HCT116 (cell line): ENCODE data around the gene UAP1L1. TPM values are rescaled to one million over a fixed set of nuclear protein-coding genes. Genes with fewer than 3 reads are reported as not detected.
"Not testable (repeated sequence)": the region's sequence is repeated elsewhere in the genome, so short reads cannot be mapped to it uniquely, and the experiment has no call there.

ENCODE experiments used
- ATAC-seq: fragments of 200-7000 bp; cut with Tn5 transposase; 2 replicates; pipeline ENCODE4 v1.9.1; 2020; ENCODE audit warnings: mild to moderate bottlenecking, moderate library complexity
- BruUV-seq: library from RNA; stranded (reverse); fragments of 400-500 nt; replicated peaks from 2 replicates; lab custom pipeline; 2021; lab: Mats Ljungman, UMichigan
- CTCF ChIA-PET: fragments of 300-600 bp; sonication (Branson Sonifier 250); formaldehyde crosslinking; loops from one replicate; lab custom pipeline; 2021; ENCODE audit warnings: antibody characterized with exemption; lab: Charles Lee
- POLR2A ChIA-PET: fragments of 300-600, 350-600 bp; sonication (Branson Sonifier 250); formaldehyde crosslinking; loops from one replicate; lab custom pipeline; 2021; ENCODE audit warnings: antibody characterized with exemption; lab: Charles Lee
- RAD21 ChIA-PET, 2 experiments: fragments of 300-600 bp; sonication (Branson Sonifier 250); formaldehyde crosslinking; loops; one replicate each; lab custom pipeline; 2023; ENCODE audit warnings: low total read pairs in 2 of 2; ENCODE audit not compliant: uncharacterized antibody in 2 of 2, unreplicated experiment in 2 of 2, low non-redundant PET in 1 of 2; lab: Charles Lee
- DNase-seq: peaks from one replicate; pipeline ENCODE4 v3.0.0-alpha.2; 2010; ENCODE audit warnings: low read depth, low spot score
- H2AFZ ChIP-seq: fragments of 200-600 bp; shearing (Covaris generic), sonication (generic); 2 replicates; pipeline ENCODE4 v1.6.1; 2017; ENCODE audit warnings: low read depth, mixed run types, mixed read lengths, antibody characterized with exemption, low read length; ENCODE audit not compliant: poor library complexity, severe bottlenecking
- H3K27ac ChIP-seq: 2 replicates; pipeline ENCODE4 v1.5.1; 2012; ENCODE audit warnings: low read depth, low read length
- H3K27me3 ChIP-seq: fragments of 200-600 bp; sonication (generic); 2 replicates; pipeline ENCODE4 v1.6.1; 2016; ENCODE audit warnings: mixed run types, low read length, mixed read lengths; ENCODE audit not compliant: insufficient read depth
- H3K36me3 ChIP-seq, 2 experiments: fragments of 200-500 bp in 1 of 2; fragments of 200-600 bp in 1 of 2; sonication (Bioruptor generic) in 1 of 2; sonication (generic) in 1 of 2; 2 replicates each; pipeline versions ENCODE4 v1.5.1 to v1.6.1; 2014 to 2016; ENCODE audit warnings: low read length in 2 of 2, inconsistent platforms in 1 of 2, mixed read lengths in 1 of 2, mixed run types in 1 of 2; ENCODE audit not compliant: insufficient read depth in 2 of 2, control insufficient read depth in 1 of 2
- H3K4me1 ChIP-seq, 2 experiments: fragments of 200-600 bp in 1 of 2; sonication (generic) in 1 of 2; 2 replicates each; pipeline versions ENCODE4 v1.5.1 to v1.6.1; 2012 to 2017; ENCODE audit warnings: low read length in 2 of 2, inconsistent platforms in 1 of 2, mild to moderate bottlenecking in 1 of 2, mixed read lengths in 1 of 2, mixed run types in 1 of 2, moderate library complexity in 1 of 2; ENCODE audit not compliant: insufficient read depth in 2 of 2, control insufficient read depth in 1 of 2
- H3K4me2 ChIP-seq: fragments of 200-600 bp; sonication (generic); 2 replicates; pipeline ENCODE4 v1.6.1; 2017; ENCODE audit warnings: mixed run types, low read length, mixed read lengths
- H3K4me3 ChIP-seq, 2 experiments: fragments of 200-600 bp in 1 of 2; sonication (generic) in 1 of 2; replicated peaks in 1 of 2; 2 replicates each; pipeline ENCODE4 v1.5.1; 2011 to 2016; ENCODE audit warnings: low read length in 2 of 2, control low read depth in 1 of 2, low read depth in 1 of 2, mild to moderate bottlenecking in 1 of 2, mixed read lengths in 1 of 2, mixed run types in 1 of 2
- H3K79me2 ChIP-seq: fragments of 200-600 bp; sonication (generic); 2 replicates; pipeline ENCODE4 v1.6.1; 2017; ENCODE audit warnings: mild to moderate bottlenecking, mixed run types, low read length, moderate library complexity, mixed read lengths; ENCODE audit not compliant: insufficient read depth
- H3K9ac ChIP-seq: fragments of 200-600 bp; sonication (generic); 2 replicates; pipeline ENCODE4 v1.6.1; 2016; ENCODE audit warnings: low read length, mixed read lengths
- H3K9me2 ChIP-seq: fragments of 200-600 bp; sonication (generic), shearing (Covaris generic); 2 replicates; pipeline ENCODE4 v1.6.1; 2017; ENCODE audit warnings: mixed run types, mild to moderate bottlenecking, moderate library complexity; ENCODE audit not compliant: insufficient read depth
- H3K9me3 ChIP-seq, 2 experiments: fragments of 200-500 bp in 1 of 2; fragments of 200-600 bp in 1 of 2; sonication (Bioruptor generic) in 1 of 2; sonication (generic) in 1 of 2; 2 replicates each; pipeline ENCODE4 v1.6.1; 2014 to 2017; ENCODE audit warnings: low read length in 2 of 2, mixed read lengths in 2 of 2, inconsistent platforms in 1 of 2, low read depth in 1 of 2, mild to moderate bottlenecking in 1 of 2, mixed run types in 1 of 2, moderate library complexity in 1 of 2; ENCODE audit not compliant: control insufficient read depth in 1 of 2, insufficient read depth in 1 of 2
- H4K20me1 ChIP-seq: fragments of 200-600 bp; sonication (generic), shearing (Covaris generic); 2 replicates; pipeline ENCODE4 v1.6.1; 2017; ENCODE audit warnings: mixed run types, mild to moderate bottlenecking, moderate library complexity; ENCODE audit not compliant: insufficient read depth
- EZH2 ChIP-seq: fragments of 200-600 bp; sonication (generic); IDR thresholded peaks from 2 replicates; pipeline ENCODE4 v1.6.1; 2017; ENCODE audit warnings: antibody characterized with exemption, mixed run types
- JUND ChIP-seq: IDR thresholded peaks from 2 replicates; pipeline ENCODE4 v1.6.1; 2012
- POLR2A ChIP-seq: IDR thresholded peaks from 2 replicates; pipeline ENCODE4 v1.7.0; 2011; ENCODE audit warnings: borderline replicate concordance; ENCODE audit not compliant: insufficient read depth, insufficient read length; ENCODE audit errors: extremely low read depth
- SP1 ChIP-seq: IDR thresholded peaks from 2 replicates; pipeline ENCODE4 v1.6.1; 2012; ENCODE audit warnings: low read depth
- YY1 ChIP-seq: IDR thresholded peaks from 2 replicates; pipeline ENCODE4 v1.6.1; 2011; ENCODE audit warnings: low read length, low read depth, moderate library complexity, mild to moderate bottlenecking; ENCODE audit not compliant: insufficient replicate concordance; ENCODE audit errors: extremely low read depth
- intact Hi-C: fragments of 100-400 bp; cut with micrococcal nuclease; formaldehyde crosslinking; loops from 2 replicates; pipeline ENCODE4 v1.10.0; 2022
- total RNA-seq: library from RNA; stranded (reverse); gene quantifications from one replicate; pipeline ENCODE4 v1.2.1, GENCODE V29; 2021; ENCODE audit not compliant: unreplicated experiment
- TF ChIP-seq, protein P1 (sequence below): IDR thresholded peaks from 2 replicates; pipeline ENCODE4 v1.6.1; 2012
- TF ChIP-seq, protein P2 (sequence below), 3 experiments: fragments of 200-600 bp in 1 of 3; sonication (generic) in 1 of 3; IDR thresholded peaks in 2 of 3; conservative IDR thresholded peaks in 1 of 3; 2 replicates each; pipeline ENCODE4 v1.5.1; 2012 to 2017; ENCODE audit warnings: low read depth in 2 of 3, low read length in 2 of 3, antibody characterized with exemption in 1 of 3, borderline replicate concordance in 1 of 3, control low read depth in 1 of 3, mild to moderate bottlenecking in 1 of 3, mixed read lengths in 1 of 3, mixed run types in 1 of 3, moderate library complexity in 1 of 3; ENCODE audit not compliant: insufficient read depth in 1 of 3

Gene UAP1L1
- total RNA-seq, 1 experiment from 2014 or later, result 11.0 TPM

GRCh38 chr9:137123468-137123837 is 46.1 kb downstream of the UAP1L1 start:
- no TSS peak for BruUV-seq
- H3K4me3 ChIP-seq, result no peak overlapping the region
- no peak overlapping the region for H3K27ac ChIP-seq
- no peaks in the 10 kb centered on the region for H3K9me2 ChIP-seq
- RAD21 ChIA-PET, result no interaction called here
- peaks cover 20 to 50% of the 10 kb centered on the region in 2 experiments for H3K4me1 ChIP-seq
- TF ChIP-seq, protein P1, sequence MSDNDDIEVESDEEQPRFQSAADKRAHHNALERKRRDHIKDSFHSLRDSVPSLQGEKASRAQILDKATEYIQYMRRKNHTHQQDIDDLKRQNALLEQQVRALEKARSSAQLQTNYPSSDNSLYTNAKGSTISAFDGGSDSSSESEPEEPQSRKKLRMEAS, result no peak; the same call in 1 of the 2 replicates
- no peak for TF ChIP-seq SP1
- no peak for TF ChIP-seq POLR2A
- TF ChIP-seq, protein P2, sequence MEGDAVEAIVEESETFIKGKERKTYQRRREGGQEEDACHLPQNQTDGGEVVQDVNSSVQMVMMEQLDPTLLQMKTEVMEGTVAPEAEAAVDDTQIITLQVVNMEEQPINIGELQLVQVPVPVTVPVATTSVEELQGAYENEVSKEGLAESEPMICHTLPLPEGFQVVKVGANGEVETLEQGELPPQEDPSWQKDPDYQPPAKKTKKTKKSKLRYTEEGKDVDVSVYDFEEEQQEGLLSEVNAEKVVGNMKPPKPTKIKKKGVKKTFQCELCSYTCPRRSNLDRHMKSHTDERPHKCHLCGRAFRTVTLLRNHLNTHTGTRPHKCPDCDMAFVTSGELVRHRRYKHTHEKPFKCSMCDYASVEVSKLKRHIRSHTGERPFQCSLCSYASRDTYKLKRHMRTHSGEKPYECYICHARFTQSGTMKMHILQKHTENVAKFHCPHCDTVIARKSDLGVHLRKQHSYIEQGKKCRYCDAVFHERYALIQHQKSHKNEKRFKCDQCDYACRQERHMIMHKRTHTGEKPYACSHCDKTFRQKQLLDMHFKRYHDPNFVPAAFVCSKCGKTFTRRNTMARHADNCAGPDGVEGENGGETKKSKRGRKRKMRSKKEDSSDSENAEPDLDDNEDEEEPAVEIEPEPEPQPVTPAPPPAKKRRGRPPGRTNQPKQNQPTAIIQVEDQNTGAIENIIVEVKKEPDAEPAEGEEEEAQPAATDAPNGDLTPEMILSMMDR (IDR thresholded peaks at IDR 0.05 in 2 of 3, conservative IDR thresholded peaks at IDR 0.05 in 1 of 3; ENCODE audit: borderline replicate concordance in 1 of 3, insufficient read depth in 1 of 3, low read depth in 2 of 3, low read length in 2 of 3), result no peak
- TF ChIP-seq YY1, result no peak
- TF ChIP-seq EZH2, result no peak
- H3K36me3 ChIP-seq, result no peaks in the 10 kb centered on the region
- CTCF ChIA-PET, result interaction anchor here (1.0 to 1.3 kb wide), 2 partner anchors 104 to 113 kb away, joined by 3 to 7 read pairs; partner anchors contain the start of gene RNF224
- ATAC-seq (no peak), DNase-seq (no peak)
- H3K27me3 ChIP-seq, result no peaks in the 10 kb centered on the region
- H2AFZ ChIP-seq, result no peak overlapping the region
- H3K9ac ChIP-seq, result no peak overlapping the region
- intact Hi-C loops, result no loop called here
- H4K20me1 ChIP-seq, result 0 out of 2 replicates have a peak, but pooled peaks cover 3% of the 10 kb centered on the region
- no peaks in the 10 kb centered on the region for H3K9me3 ChIP-seq
- POLR2A ChIA-PET, result interaction anchor here (0.7 to 1.1 kb wide), 3 partner anchors 8 to 103 kb away, joined by 3 read pairs; partner anchors contain the start of gene MAN1B1
- peaks cover 21% of the 10 kb centered on the region for H3K79me2 ChIP-seq
- peak overlapping the region; percentile 51; the same call in 1 of the 2 replicates for H3K4me2 ChIP-seq

DNA sequence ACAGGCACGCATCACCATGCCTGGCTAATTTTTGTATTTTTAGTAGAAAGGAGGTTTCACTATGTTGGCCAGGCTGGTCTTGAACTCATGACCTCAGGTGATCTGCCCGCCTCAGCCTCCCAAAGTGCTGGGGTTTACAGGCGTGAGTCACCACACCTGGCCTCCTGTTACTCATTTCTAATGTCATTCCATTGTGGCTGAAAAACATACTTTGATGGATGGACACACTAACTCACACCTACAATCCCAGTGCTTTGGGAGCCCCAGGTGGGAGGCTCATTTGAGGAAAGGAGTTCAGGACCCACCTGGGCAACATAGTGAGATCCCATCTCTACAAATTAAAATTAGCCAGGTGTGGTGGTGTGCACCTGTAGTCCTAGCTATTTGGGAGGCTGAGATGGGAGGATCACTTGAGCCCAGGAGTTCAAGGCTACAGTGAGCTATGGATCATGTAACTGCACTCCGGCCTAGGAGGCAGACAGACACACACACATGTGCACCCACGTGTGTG is 46.7 kb downstream of the UAP1L1 start:
- POLR2A ChIA-PET, result interaction anchor here (0.6 to 1.1 kb wide), 3 partner anchors 10 to 103 kb away, joined by 3 to 5 read pairs (median 3); partner anchors contain the start of gene MAN1B1
- peak; percentile 55 for ATAC-seq
- H2AFZ ChIP-seq, H3K9ac ChIP-seq, H3K9me3 ChIP-seq, H3K4me3 ChIP-seq, intact Hi-C loops, H3K27me3 ChIP-seq, H4K20me1 ChIP-seq, H3K36me3 ChIP-seq, H3K9me2 ChIP-seq, CTCF ChIA-PET, DNase-seq, BruUV-seq, RAD21 ChIA-PET, H3K27ac ChIP-seq: not testable (repeated sequence)
- Histone ChIP-seq H3K4me1 (peaks cover 21 to 54% of the 10 kb centered on the region in 2 experiments), H3K4me2 (peak overlapping the region; percentile 51), H3K79me2 (peaks cover 26% of the 10 kb centered on the region)
- TF ChIP-seq JUND, result peak; percentile 35; the same call in 1 of the 2 replicates
- TF ChIP-seq, protein P1, result 0 out of 2 replicates have a peak, but pooled peaks have one; percentile 20
